Tibial nerve (tissue), 4 donors: ENCODE results near the gene ASCL5.

Experiments
- EP300 ChIP-seq, 2 donors: sonication (generic); formaldehyde crosslinking; IDR thresholded peaks; one replicate each; pipeline ENCODE4 v1.6.1; 2017; ENCODE audit warnings: antibody characterized with exemption in 2 of 2, mild to moderate bottlenecking in 1 of 2
- TF ChIP-seq, protein P1 (sequence below), 5 experiments: fragments of 200-600 bp in 3 of 5; fragments of 450-650 bp in 2 of 5; sonication (generic) in 3 of 5; IDR thresholded peaks; one replicate each; pipeline ENCODE4 v1.5.1; 2016 to 2019; ENCODE audit warnings: antibody characterized with exemption in 5 of 5, mild to moderate bottlenecking in 3 of 5, moderate library complexity in 2 of 5

DNA sequence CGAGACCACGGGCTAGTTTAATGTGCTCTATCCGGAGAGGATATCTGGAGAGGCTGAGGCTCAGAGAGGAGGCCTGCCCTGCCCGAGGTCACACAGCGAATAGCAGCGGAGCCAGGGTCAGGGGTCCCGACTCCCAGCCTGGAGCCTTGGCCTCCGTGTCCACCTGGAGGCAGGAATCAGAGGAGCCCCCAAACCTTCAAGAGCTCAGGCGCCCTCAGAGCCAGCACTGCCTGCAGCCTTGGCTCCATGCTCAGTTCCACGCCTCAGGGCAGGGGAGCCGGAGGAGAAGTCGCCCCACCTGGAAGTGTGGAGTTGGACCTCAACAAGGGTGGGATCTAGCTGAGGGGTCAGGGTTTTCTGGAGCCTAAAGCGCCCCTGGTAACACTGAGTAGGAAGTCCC lies 2.0 kb upstream of the ASCL5 start:
- TF ChIP-seq, protein P1, sequence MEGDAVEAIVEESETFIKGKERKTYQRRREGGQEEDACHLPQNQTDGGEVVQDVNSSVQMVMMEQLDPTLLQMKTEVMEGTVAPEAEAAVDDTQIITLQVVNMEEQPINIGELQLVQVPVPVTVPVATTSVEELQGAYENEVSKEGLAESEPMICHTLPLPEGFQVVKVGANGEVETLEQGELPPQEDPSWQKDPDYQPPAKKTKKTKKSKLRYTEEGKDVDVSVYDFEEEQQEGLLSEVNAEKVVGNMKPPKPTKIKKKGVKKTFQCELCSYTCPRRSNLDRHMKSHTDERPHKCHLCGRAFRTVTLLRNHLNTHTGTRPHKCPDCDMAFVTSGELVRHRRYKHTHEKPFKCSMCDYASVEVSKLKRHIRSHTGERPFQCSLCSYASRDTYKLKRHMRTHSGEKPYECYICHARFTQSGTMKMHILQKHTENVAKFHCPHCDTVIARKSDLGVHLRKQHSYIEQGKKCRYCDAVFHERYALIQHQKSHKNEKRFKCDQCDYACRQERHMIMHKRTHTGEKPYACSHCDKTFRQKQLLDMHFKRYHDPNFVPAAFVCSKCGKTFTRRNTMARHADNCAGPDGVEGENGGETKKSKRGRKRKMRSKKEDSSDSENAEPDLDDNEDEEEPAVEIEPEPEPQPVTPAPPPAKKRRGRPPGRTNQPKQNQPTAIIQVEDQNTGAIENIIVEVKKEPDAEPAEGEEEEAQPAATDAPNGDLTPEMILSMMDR (IDR thresholded peaks at IDR 0.05) = no peak
- no peak for TF ChIP-seq EP300 (IDR thresholded peaks at IDR 0.05)
